SHP77 treated with DMSO at 0.1 percent for 48 hours (cell line): ENCODE measurements around the gene FAS.

ENCODE experiments used
- DNase-seq: peaks from one replicate; lab custom pipeline; 2025; lab: John Stamatoyannopoulos, UW

The FAS gene

GRCh38 chr10:88990384-88991160 lies at the start of gene FAS:
Gene FAS (plus strand): TSS chr10:88990798. CDS start chr10:88990877, 79 bp downstream.
- DNase-seq: no peak

- no peak for DNase-seq
Observed at GRCh38 chr10:88941026-88941425, 49.6 kb upstream of the FAS start.

- DNase-seq: no peak
Observed at GRCh38 chr10:88943778-88944177, 46.8 kb upstream of the FAS start.

- no peak for DNase-seq
Observed at GRCh38 chr10:88944813-88945212, 45.8 kb upstream of the FAS start.

GRCh38 chr10:88946200-88946599 lies 44.4 kb upstream of the FAS start:
- DNase-seq: no peak

GRCh38 chr10:88946965-88947590 lies 43.5 kb upstream of the FAS start:
- DNase-seq: no peak

- DNase-seq: no peak
Observed at GRCh38 chr10:88949051-88949450, 41.5 kb upstream of the FAS start.

- DNase-seq: no peak
Observed at GRCh38 chr10:88949912-88950837, 40.4 kb upstream of the FAS start.

GRCh38 chr10:88952647-88953111 lies 37.9 kb upstream of the FAS start, which contains the start of gene ACTA2:
Gene ACTA2 (minus strand): TSS chr10:88952773. CDS start chr10:88948930, 3,843 bp downstream.
- no peak for DNase-seq

GRCh38 chr10:88953662-88954061 lies 36.9 kb upstream of the FAS start:
- DNase-seq: no peak

GRCh38 chr10:88954458-88955083 lies 36.0 kb upstream of the FAS start:
- no peak for DNase-seq

- no peak for DNase-seq
Observed at GRCh38 chr10:88957381-88957780, 33.2 kb upstream of the FAS start.

GRCh38 chr10:88958721-88959120 lies 31.9 kb upstream of the FAS start:
- no peak for DNase-seq

GRCh38 chr10:88960802-88961201 lies 29.8 kb upstream of the FAS start:
- no peak for DNase-seq

- DNase-seq: no peak
Observed at GRCh38 chr10:88961266-88961665, 29.3 kb upstream of the FAS start.

- DNase-seq: no peak
Observed at GRCh38 chr10:88962336-88962735, 28.3 kb upstream of the FAS start.

- no peak for DNase-seq
Observed at GRCh38 chr10:88963318-88963717, 27.3 kb upstream of the FAS start.

GRCh38 chr10:88964360-88964759 lies 26.2 kb upstream of the FAS start:
- no peak for DNase-seq

GRCh38 chr10:88964869-88965415 lies 25.7 kb upstream of the FAS start:
- no peak for DNase-seq

GRCh38 chr10:88966797-88967196 lies 23.8 kb upstream of the FAS start:
- DNase-seq: no peak

- no peak for DNase-seq
Observed at GRCh38 chr10:88968391-88968790, 22.2 kb upstream of the FAS start.
